ENCODE data around the gene GRXCR2. TPM values are rescaled to one million over a fixed set of nuclear protein-coding genes. Genes with fewer than 3 reads are reported as not detected.
A peak's percentile ranks its signal among the peaks of the same experiment; 100 is the strongest.

Gene GRXCR2
- total and polyA plus RNA-seq, 2 experiments from 2014 or later = not detected

DNA sequence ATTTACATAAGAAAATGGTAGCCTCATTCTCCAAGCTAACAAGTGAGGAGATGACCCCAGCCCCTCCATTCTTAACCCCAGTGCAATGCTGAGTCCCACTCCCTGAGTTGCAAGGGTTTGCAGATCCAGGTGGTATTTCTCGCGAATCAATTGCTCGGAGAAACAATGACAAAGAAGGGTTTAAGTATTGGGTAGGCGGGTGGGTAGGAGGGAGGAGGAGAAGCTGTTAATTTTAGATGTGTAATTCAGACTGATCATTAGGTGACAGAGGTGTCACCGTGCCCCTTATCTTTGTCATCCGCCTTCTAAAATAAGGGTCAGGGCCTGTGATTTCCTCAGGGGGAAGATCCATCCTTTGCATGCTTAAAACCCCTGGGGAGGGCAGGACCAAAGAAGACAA, 46.6 kb upstream of the GRXCR2 start:
- H3K4me1 ChIP-seq (ENCODE audit: insufficient read depth) = peaks cover 21% of the 10 kb centered on the region
- 82 to 89% methylated on average over 6 of the region's 6 CpGs for WGBS, 2 experiments (ENCODE audit: low coverage in 1 of 2, low lambda C conversion rate in 2 of 2, missing lambda C conversion rate in 2 of 2)
- peaks cover 35% of the 10 kb centered on the region for H3K27me3 ChIP-seq (replicated peaks; ENCODE audit: insufficient read depth)
- TF ChIP-seq EZH2phosphoT487 (IDR thresholded peaks at IDR 0.05; ENCODE audit: insufficient read depth, low read depth) = no peak
- no peak for TF ChIP-seq EZH2 (IDR thresholded peaks at IDR 0.05; ENCODE audit: insufficient read depth, poor library complexity, severe bottlenecking)
- H3K36me3 ChIP-seq (ENCODE audit: low read depth) = no peaks in the 10 kb centered on the region
- no peaks in the 10 kb centered on the region for H3K9me3 ChIP-seq (ENCODE audit: low read depth)
- H3K4me3 ChIP-seq = no peak overlapping the region
- no peak overlapping the region for H3K9ac ChIP-seq
- no peak overlapping the region for H3K27ac ChIP-seq
- no peaks in the 10 kb centered on the region for H3K79me2 ChIP-seq (ENCODE audit: insufficient read depth)
- no peaks in the 10 kb centered on the region for H4K20me1 ChIP-seq (ENCODE audit: insufficient read depth)
- H2AFZ ChIP-seq = no peak overlapping the region
- H3F3A ChIP-seq (ENCODE audit: insufficient read depth) = peaks cover 11% of the 10 kb centered on the region
- DNase-seq = no peak
- H3K4me2 ChIP-seq (ENCODE audit: unreplicated experiment) = no peak overlapping the region
- in situ Hi-C loops (cut with MboI) = no loop called here
- H3K9me2 ChIP-seq (ENCODE audit: insufficient read depth) = no peaks in the 10 kb centered on the region

DNA sequence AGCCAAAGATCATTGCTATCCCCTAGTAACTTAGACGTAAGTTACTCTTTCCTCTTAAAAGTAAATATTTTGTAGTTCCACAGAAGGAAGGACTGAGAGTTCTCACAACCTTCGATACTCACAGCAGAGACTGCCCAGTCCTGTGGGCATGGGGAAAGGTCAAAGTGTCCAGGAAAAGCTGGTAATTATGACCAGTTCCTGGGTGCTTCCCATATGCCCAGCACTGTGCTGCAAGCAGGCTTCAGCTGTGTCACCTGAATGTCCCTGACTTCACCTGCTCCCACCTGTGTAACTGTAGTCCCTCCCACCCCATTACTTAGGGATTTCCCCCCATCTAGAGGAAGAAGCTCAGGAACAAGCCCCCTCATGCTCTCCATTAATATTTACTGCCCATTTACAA, 45.6 kb upstream of the GRXCR2 start:
- no peaks in the 10 kb centered on the region for H3K79me2 ChIP-seq (ENCODE audit: insufficient read depth)
- H3K9me3 ChIP-seq (ENCODE audit: low read depth) = no peaks in the 10 kb centered on the region
- H4K20me1 ChIP-seq (ENCODE audit: insufficient read depth) = no peaks in the 10 kb centered on the region
- DNase-seq = no peak
- peaks cover 35% of the 10 kb centered on the region for H3K27me3 ChIP-seq (replicated peaks; ENCODE audit: insufficient read depth)
- H2AFZ ChIP-seq = no peak overlapping the region
- WGBS, 2 experiments (ENCODE audit: low coverage in 1 of 2, low lambda C conversion rate in 2 of 2, missing lambda C conversion rate in 2 of 2) = 92 to 93% methylated on average over 2 of the region's 2 CpGs
- peaks cover 6% of the 10 kb centered on the region; the same call in 1 of the 2 replicates for H3F3A ChIP-seq (ENCODE audit: insufficient read depth)
- TF ChIP-seq EZH2phosphoT487 (IDR thresholded peaks at IDR 0.05; ENCODE audit: insufficient read depth, low read depth) = no peak
- no peak for TF ChIP-seq EZH2 (IDR thresholded peaks at IDR 0.05; ENCODE audit: insufficient read depth, poor library complexity, severe bottlenecking)
- H3K4me1 ChIP-seq (ENCODE audit: insufficient read depth) = peaks cover 20% of the 10 kb centered on the region
- H3K4me2 ChIP-seq (ENCODE audit: unreplicated experiment) = no peak overlapping the region
- H3K27ac ChIP-seq = no peak overlapping the region
- in situ Hi-C loops (cut with MboI) = no loop called here
- H3K4me3 ChIP-seq = no peak overlapping the region
- H3K9me2 ChIP-seq (ENCODE audit: insufficient read depth) = no peaks in the 10 kb centered on the region
- H3K9ac ChIP-seq = no peak overlapping the region
- H3K36me3 ChIP-seq (ENCODE audit: low read depth) = no peaks in the 10 kb centered on the region

DNA sequence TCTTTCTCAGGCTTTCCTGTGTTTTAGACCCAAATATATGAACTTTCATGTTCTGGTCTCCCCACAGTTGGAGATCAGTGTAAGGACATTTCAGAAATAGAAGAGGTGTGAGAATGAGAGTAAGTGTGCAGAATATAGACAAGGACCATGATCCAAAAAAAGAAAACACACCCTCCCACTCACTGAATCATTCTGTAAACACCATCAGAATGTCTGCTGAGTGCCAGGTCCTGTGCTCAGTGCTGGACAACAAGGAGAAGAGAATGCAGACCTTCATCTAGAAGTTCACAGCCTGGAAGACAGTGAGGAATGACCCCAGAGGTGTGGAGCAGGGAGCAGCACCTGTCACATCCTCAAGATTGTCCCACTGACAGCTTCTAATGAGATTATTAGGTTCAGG, 44.5 kb upstream of the GRXCR2 start:
- H3K79me2 ChIP-seq (ENCODE audit: insufficient read depth) = no peaks in the 10 kb centered on the region
- DNase-seq = peak; percentile 41
- TF ChIP-seq EZH2 (IDR thresholded peaks at IDR 0.05; ENCODE audit: insufficient read depth, poor library complexity, severe bottlenecking) (no peak), EZH2phosphoT487 (IDR thresholded peaks at IDR 0.05; ENCODE audit: insufficient read depth, low read depth) (no peak)
- peaks cover 20% of the 10 kb centered on the region for H3K4me1 ChIP-seq (ENCODE audit: insufficient read depth)
- H4K20me1 ChIP-seq (ENCODE audit: insufficient read depth) = no peaks in the 10 kb centered on the region
- H3K9ac ChIP-seq = no peak overlapping the region
- H3K9me3 ChIP-seq (ENCODE audit: low read depth) = no peaks in the 10 kb centered on the region
- H3F3A ChIP-seq (ENCODE audit: insufficient read depth) = peaks cover 6% of the 10 kb centered on the region; the same call in 1 of the 2 replicates
- no peak overlapping the region for H3K27ac ChIP-seq
- peaks cover 42% of the 10 kb centered on the region for H3K27me3 ChIP-seq (replicated peaks; ENCODE audit: insufficient read depth)
- in situ Hi-C loops (cut with MboI) = no loop called here
- peak overlapping the region; percentile 49 for H3K4me2 ChIP-seq (ENCODE audit: unreplicated experiment)
- no peaks in the 10 kb centered on the region for H3K36me3 ChIP-seq (ENCODE audit: low read depth)
- no peak overlapping the region for H3K4me3 ChIP-seq
- no peaks in the 10 kb centered on the region for H3K9me2 ChIP-seq (ENCODE audit: insufficient read depth)
- H2AFZ ChIP-seq = no peak overlapping the region

DNA sequence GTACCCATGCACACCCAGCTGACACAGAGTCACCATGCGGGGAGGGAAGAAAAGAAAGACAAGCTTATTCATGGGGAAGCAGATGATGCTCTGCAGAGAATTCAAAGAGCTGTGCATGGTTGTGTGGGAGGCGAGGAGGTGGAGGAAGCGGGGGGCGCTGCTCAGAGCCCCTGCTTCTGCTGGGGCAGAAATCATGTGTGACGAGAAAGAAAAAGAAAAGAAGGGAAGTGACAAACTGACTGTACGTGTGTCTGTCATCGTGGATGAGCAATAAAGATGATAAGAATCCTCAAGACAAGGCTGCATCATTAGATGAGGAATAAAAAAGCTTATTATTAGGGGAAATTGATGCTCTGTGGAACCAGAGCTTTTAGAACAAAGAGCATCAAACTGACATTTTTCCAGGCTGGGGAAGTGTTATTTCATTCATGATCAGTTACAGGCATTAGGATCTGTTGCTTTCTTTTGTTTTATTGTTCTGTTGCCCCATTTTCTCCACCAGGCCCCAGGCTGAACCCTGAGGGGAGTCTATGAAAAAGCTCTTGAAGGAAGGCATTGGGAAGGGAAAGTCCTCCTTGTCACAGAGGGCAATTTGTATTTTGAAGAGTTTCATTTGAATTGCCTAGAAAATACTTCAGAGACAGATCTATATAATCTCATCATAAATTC, 43.3 kb upstream of the GRXCR2 start:
- Histone ChIP-seq H3F3A (ENCODE audit: insufficient read depth) (peaks cover under 1% of the 10 kb centered on the region; the same call in 1 of the 2 replicates), H3K9ac (no peak overlapping the region), H3K4me2 (ENCODE audit: unreplicated experiment) (no peak overlapping the region), H3K79me2 (ENCODE audit: insufficient read depth) (no peaks in the 10 kb centered on the region), H3K4me3 (no peak overlapping the region), H3K9me3 (ENCODE audit: low read depth) (no peaks in the 10 kb centered on the region), H4K20me1 (ENCODE audit: insufficient read depth) (no peaks in the 10 kb centered on the region), H3K36me3 (ENCODE audit: low read depth) (no peaks in the 10 kb centered on the region), H3K9me2 (ENCODE audit: insufficient read depth) (no peaks in the 10 kb centered on the region), H3K27ac (no peak overlapping the region), H3K4me1 (ENCODE audit: insufficient read depth) (peaks cover 14% of the 10 kb centered on the region), H2AFZ (no peak overlapping the region), H3K27me3 (replicated peaks; ENCODE audit: insufficient read depth) (peaks cover 52% of the 10 kb centered on the region)
- WGBS, 2 experiments (ENCODE audit: low coverage in 1 of 2, low lambda C conversion rate in 2 of 2, missing lambda C conversion rate in 2 of 2) = 83% methylated on average over 7 of the region's 7 CpGs
- in situ Hi-C loops (cut with MboI) = no loop called here
- no peak for DNase-seq
- TF ChIP-seq EZH2 (IDR thresholded peaks at IDR 0.05; ENCODE audit: insufficient read depth, poor library complexity, severe bottlenecking) (no peak), EZH2phosphoT487 (IDR thresholded peaks at IDR 0.05; ENCODE audit: insufficient read depth, low read depth) (no peak)
